HG03025 (cell line): ENCODE data around the gene PFN4.

Experiments
- ATAC-seq: cut with Tn5 transposase; IDR thresholded peaks from one replicate; pipeline ENCODE4 v1.9.1; 2021; ENCODE audit warnings: mild to moderate bottlenecking, moderate library complexity; ENCODE audit not compliant: unreplicated experiment, low FRiP score

PFN4 gene

GRCh38 chr2:24082787-24083566 is 40.2 kb downstream of the PFN4 start:
- ATAC-seq: no peak

GRCh38 chr2:24080701-24081100 is 42.4 kb downstream of the PFN4 start:
- no peak for ATAC-seq

- no peak for ATAC-seq
These were observed 45.3 kb downstream of the PFN4 start for GRCh38 chr2:24077879-24078278.

DNA sequence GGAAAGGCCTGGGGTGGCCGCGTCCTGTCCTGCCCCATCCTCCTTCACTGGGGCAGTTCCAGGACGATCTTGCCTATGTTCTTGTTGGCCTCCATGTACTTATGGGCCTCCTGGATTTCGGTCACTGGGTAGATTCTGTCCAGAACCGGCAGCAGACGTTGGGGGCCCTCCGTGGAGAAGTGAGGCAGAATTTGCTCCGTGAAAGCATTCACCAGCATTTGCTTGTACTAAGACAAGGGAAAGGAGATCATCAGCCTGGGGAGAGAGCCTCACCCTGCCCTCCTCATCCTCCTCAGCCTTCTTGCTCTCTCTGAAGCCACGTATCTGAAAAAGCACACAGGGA is 45.6 kb downstream of the PFN4 start:
- ATAC-seq: no peak

DNA sequence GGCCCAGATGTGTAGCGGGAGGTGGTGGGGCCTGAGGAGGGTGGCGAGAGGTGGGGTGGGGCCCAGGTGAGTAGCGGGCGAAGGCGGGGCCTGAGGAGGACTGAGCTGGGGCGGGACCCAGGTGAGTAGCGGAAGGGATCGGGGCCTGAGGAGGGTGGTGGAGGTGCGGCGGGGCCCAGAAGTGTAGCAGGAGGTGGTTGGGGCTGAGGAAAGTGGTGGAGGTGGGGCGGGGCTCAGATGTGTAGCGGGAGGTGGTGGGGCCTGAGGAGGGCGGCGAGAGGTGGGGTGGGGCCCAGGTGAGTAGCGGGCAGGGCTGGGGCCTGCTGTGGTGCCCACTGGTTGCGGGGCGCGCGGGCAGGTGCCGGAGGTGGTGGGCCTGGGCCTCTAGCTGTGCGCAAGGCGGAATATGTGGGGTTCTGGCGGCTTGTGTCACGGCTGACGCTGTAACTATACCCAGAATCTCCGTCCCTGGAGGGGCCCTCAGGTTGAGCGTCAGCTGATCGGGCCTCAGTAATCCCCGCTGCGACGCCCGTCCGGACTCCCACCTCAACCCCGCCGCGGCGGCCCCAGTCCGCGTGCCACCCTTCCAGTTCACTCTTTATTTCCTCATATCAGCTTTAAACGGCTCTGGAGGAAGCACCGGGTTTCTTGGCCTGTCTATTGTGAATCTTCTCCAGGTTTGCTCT is 46.1 kb downstream of the PFN4 start:
- peak; percentile 11 for ATAC-seq

DNA sequence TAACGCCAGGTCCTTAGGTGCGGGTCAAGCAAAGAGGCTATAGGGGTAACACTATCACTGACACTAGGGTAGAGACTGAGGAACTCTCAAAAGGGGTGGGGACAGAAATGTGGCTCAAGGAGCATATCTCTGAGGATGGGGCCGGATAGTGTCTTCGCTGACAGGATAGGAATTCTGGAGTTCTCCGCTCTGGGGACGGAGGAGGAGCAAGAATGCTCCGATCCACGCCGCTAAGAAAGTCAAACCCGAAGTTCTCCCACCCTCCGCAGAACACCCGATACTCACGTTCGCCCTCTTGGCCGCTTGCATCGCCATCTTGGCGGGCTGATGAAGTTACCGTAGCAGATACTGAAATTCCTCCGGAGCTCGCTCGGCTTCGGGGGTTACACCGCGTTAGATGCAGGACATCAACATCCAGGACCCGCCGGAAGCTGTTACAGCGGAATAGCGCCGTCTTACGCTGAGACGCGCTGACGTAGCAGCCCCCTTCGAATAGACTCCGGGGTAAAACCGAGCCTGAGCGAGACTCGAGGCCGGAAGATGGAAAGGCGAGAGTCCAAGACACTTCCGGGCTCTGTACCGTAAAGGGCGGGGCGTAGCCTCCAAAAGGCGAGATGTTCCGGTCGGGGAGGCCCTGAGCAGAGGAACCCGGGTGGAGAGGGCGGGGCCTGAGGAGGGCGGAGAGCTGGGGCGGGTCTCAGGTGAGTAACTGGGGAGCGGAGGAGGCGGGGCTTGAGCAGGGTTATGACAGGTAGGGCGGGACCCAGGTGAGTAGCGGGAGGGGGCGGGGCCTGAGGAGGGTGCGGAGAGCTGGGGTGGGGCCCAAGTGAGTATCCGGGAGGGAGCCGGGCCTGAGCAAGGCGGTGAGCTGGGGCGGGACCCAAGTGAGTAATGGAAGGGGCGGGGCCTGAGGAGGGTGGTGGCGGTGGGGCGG is 47.0 kb downstream of the PFN4 start, which contains the start of gene SF3B6:
SF3B6 (minus strand) TSS at position 412 of the 934 bp plus-strand sequence; CDS start at position 315, 97 bp downstream.
- ATAC-seq: peak; percentile 89

- ATAC-seq: no peak
These were observed 47.9 kb downstream of the PFN4 start for GRCh38 chr2:24075259-24075658.

DNA sequence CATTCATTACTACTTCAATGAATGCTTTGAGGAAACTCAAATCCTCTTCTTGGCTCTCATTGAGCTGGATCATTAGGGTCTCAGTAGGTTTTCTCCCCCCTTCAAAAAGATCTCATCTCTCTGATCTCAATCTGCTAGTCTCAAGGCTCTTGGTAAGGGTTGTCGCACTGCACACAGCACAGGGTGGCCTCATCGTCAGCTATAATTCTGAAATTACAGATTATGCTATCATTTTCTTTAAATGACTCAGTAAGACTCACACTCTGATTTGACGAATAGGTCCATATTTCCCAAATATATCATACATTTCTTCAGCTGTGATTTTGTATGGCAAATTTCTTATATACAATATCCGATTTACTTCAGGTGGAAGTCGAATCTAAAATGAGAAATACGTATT is 49.3 kb downstream of the PFN4 start:
- ATAC-seq: no peak

DNA sequence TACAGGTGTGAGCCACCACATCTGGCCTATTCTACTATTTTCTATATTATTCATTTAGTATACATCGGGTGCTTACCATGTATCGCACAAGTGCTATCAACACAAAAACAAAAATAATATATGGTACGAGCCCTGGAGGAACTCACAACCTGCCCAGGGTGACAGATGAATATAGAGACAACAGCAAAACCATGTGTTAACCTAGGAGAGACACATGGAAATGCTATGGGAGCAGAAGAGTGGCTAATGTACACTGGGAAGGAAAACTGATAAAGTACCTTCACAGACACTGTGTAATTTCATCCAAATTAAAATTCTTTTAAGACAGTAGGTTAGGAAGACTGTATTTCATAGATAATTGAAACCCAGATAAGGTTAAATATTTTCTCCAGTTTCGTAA is 50.9 kb downstream of the PFN4 start:
- ATAC-seq: no peak

DNA sequence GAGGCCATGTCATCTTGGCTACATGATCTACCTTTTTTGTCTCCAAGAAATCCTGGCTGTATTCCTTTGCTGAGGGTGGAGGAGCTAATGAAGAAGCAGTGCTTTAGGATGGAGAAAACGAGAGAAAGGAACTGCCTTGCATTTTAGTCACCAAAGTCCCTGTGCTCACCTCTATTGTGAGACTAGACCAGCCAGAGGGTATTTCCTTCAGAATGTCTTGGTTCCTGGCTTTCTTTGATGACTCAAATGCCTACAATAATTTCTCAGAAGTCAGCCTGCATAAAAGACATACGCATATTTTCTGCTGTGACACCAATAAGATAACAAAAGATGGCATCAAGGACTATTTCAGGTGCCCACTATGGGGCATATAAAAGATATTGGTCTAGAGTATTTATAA is 57.8 kb downstream of the PFN4 start:
- no peak for ATAC-seq
